AG04450 (cell line): Measurements from ENCODE around the gene CCDC93. TPM values are rescaled to one million over a fixed set of nuclear protein-coding genes. Genes with fewer than 3 reads are reported as not detected.

Source experiments
- CTCF ChIA-PET: fragments of 300-600, 350-600 bp; formaldehyde crosslinking; extraction: SDS; loops from one replicate; lab custom pipeline; 2022; ENCODE audit warnings: antibody characterized with exemption, inconsistent platforms; lab: Charles Lee
- POLR2A ChIA-PET: fragments of 350-600 bp; formaldehyde crosslinking; extraction: SDS; loops from one replicate; lab custom pipeline; 2021; ENCODE audit warnings: antibody characterized with exemption, inconsistent platforms; lab: Yijun Ruan, JAX
- DNase-seq: peaks from one replicate; pipeline ENCODE4 v3.0.0-alpha.2; 2011; ENCODE audit warnings: low read depth, low spot score
- H3K27ac ChIP-seq: one replicate; pipeline ENCODE4 v1.5.1; 2012; ENCODE audit warnings: low read depth, low read length, control low read depth
- H3K27me3 ChIP-seq: one replicate; pipeline ENCODE4 v1.6.0; 2012; ENCODE audit warnings: low read length; ENCODE audit not compliant: control insufficient read depth, insufficient read depth
- H3K4me3 ChIP-seq: 2 replicates; pipeline ENCODE4 v1.5.1; 2011; ENCODE audit warnings: mild to moderate bottlenecking, low read depth, low read length, control low read depth
- H3K9me3 ChIP-seq: 2 replicates; pipeline ENCODE4 v1.5.1; 2012; ENCODE audit warnings: low read length; ENCODE audit not compliant: control insufficient read depth, insufficient read depth
- polyA plus RNA-seq: library from polyadenylated mRNA; depleted of rRNA; stranded (reverse); fragments of >200 nt; gene quantifications from 2 replicates; pipeline ENCODE4 v1.2.3, GENCODE V29; 2011
- TF ChIP-seq, protein P1 (sequence below): IDR thresholded peaks from 2 replicates; pipeline ENCODE4 v1.5.1; 2011; ENCODE audit warnings: low read depth, low read length, control low read depth, inconsistent platforms

The CCDC93 gene
- polyA plus RNA-seq, 1 experiment, result 19.9 TPM

DNA sequence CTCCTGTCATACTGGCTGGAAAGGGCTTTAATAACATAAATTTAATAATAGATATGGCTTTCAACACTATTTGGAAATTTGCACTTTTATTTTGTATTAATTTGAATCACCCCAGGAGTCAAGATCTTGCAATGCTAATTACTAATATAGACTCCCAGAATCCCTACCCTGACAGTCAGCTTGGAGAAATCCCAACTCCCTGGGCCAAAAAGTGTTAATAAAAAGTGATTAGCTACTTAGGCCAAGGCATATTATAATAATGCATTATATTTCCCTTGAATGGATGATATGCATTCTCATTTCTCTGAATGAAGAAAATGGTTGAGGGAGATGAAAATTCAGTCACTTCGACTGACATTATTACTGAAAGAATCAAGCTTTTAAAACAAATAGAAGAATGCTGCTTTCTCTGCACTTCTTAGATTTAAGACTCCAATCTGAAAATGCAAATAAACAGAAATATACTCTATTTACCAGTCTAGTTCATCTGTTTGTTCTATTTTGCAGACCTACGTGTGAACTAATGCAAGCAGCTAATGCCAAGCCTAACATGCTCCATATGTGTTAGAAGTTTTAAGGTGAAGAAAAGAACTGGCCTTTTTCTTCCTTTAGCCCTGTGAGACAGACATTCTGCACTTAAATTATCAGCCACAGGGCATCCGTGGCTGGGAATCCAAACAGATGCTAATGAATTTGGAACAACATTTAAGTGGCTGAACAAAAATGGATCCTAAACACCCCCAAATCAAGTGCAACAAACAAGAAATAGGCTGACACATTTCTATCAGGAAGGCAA is 40.5 kb upstream of the CCDC93 start:
- no peaks in the 10 kb centered on the region for H3K9me3 ChIP-seq
- CTCF ChIA-PET, result interaction anchor here (1.2 to 1.6 kb wide), 2 partner anchors 8 to 22 kb away, joined by 4 to 5 read pairs; no protein-coding TSS in a partner anchor
- no peak overlapping the region for H3K4me3 ChIP-seq
- peaks cover 3% of the 10 kb centered on the region for H3K27me3 ChIP-seq
- TF ChIP-seq, protein P1, sequence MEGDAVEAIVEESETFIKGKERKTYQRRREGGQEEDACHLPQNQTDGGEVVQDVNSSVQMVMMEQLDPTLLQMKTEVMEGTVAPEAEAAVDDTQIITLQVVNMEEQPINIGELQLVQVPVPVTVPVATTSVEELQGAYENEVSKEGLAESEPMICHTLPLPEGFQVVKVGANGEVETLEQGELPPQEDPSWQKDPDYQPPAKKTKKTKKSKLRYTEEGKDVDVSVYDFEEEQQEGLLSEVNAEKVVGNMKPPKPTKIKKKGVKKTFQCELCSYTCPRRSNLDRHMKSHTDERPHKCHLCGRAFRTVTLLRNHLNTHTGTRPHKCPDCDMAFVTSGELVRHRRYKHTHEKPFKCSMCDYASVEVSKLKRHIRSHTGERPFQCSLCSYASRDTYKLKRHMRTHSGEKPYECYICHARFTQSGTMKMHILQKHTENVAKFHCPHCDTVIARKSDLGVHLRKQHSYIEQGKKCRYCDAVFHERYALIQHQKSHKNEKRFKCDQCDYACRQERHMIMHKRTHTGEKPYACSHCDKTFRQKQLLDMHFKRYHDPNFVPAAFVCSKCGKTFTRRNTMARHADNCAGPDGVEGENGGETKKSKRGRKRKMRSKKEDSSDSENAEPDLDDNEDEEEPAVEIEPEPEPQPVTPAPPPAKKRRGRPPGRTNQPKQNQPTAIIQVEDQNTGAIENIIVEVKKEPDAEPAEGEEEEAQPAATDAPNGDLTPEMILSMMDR, result no peak
- H3K27ac ChIP-seq, result no peak overlapping the region
- DNase-seq, result no peak
- POLR2A ChIA-PET, result no interaction called here

DNA sequence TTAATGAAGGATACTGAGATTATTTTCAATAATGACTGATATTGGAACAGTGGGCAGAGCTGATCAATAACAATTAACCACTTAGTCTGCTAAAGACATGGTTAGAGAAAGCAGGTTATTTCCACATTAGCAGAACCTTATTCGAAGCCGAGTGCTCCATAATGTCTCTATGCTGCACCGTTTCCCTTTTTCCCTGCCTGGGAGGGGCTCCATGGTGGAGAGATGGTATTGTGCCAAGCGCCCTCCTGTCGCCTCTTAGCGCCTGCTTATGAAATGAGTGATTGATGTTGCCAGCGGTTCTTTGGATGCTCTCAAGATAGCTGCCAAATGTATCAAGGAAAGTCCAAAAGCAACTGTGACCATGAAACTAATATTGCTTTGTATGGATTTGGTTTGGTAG is 39.8 kb upstream of the CCDC93 start:
- Histone ChIP-seq H3K27me3 (peaks cover 3% of the 10 kb centered on the region), H3K27ac (no peak overlapping the region), H3K4me3 (no peak overlapping the region), H3K9me3 (no peaks in the 10 kb centered on the region)
- ChIA-PET CTCF (interaction anchor here (1.2 kb wide), 1 partner anchor 21 kb away, joined by 4 read pairs; no protein-coding TSS in a partner anchor), POLR2A (no interaction called here)
- no peak for DNase-seq
- TF ChIP-seq, protein P1, result no peak

DNA sequence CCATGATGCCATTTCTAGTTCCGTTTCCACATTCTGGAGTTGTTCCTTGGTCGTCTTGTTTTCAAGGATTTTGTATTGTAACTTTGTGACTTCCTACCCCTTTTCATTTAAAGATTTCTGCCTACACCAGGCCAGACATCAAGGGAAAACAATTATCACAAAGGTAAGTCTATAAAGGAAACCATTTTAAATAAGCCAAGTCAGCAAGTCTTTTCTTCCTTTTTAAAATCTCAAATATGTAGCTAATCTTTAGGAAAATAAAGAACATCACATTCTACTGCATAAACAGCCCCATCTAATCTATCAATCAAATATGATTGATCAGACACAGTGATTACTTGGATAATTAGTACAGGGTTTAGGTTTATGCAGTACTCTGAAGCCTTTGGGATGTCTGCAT is 38.6 kb upstream of the CCDC93 start:
- CTCF ChIA-PET, result interaction anchor here (2.1 to 3.4 kb wide), 4 partner anchors 10 to 169 kb away, joined by 8 to 19 read pairs (median 14); no protein-coding TSS in a partner anchor
- TF ChIP-seq, protein P1, result no peak
- no peaks in the 10 kb centered on the region for H3K9me3 ChIP-seq
- no peak overlapping the region for H3K27ac ChIP-seq
- POLR2A ChIA-PET, result no interaction called here
- DNase-seq, result no peak
- peaks cover 3% of the 10 kb centered on the region for H3K27me3 ChIP-seq
- H3K4me3 ChIP-seq, result no peak overlapping the region

DNA sequence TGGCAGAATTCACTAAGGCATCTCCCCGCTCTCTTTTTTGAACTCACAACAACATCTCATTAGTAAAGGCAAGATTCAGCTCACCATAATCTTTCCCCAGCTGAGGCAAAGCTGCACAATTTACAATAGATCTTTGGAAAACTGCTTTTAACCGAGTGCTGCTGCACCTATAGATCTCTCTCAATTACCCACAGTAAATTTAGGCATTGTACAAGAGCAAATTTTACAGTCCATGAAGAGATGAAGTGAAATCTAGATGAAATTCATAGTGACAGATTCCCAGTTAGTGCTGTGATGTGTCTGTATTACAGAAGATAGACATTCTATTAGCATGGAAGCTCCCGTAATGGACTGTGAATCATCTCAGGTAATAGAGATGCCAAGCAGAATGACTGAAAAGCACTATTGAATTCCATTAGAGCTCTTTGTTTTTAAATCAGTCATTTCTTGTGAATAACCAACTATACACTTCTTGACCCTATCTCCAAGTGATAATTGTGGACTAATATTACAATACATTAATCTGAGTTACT is 38.0 kb upstream of the CCDC93 start:
- no peaks in the 10 kb centered on the region for H3K9me3 ChIP-seq
- ChIA-PET CTCF (interaction anchor here (0.6 to 3.4 kb wide), 8 partner anchors 10 to 1233 kb away, joined by 3 to 19 read pairs (median 6); no protein-coding TSS in a partner anchor), POLR2A (no interaction called here)
- no peak overlapping the region for H3K4me3 ChIP-seq
- DNase-seq, result no peak
- no peak overlapping the region for H3K27ac ChIP-seq
- TF ChIP-seq, protein P1, result no peak
- peaks cover 3% of the 10 kb centered on the region for H3K27me3 ChIP-seq

DNA sequence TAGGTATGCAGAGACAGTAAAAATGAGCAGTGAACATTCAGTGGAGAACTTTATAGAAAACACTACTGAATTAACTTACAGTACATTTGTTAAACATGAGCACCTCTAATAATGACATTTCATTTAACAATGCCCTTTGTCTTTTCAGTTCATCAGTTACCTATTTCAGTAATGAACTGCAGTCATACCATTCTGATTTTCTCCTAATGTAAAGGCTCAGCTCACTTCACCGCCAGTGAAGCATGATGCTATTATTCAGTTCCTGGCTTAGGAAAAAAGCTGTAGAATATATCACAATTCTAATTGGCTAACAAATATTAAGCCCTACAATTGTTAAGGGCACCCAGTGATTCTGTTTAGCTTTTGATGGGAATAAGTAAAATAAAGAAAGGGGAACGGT is 37.1 kb upstream of the CCDC93 start:
- CTCF ChIA-PET, result interaction anchor here (0.6 to 3.4 kb wide), 8 partner anchors 11 to 1234 kb away, joined by 3 to 19 read pairs (median 6); partner anchors contain the start of gene DDX18
- no peak for DNase-seq
- TF ChIP-seq, protein P1, result no peak
- H3K27ac ChIP-seq, result no peak overlapping the region
- no peaks in the 10 kb centered on the region for H3K9me3 ChIP-seq
- POLR2A ChIA-PET, result no interaction called here
- peaks cover 2% of the 10 kb centered on the region for H3K27me3 ChIP-seq
- no peak overlapping the region for H3K4me3 ChIP-seq
